Adrenal gland (tissue), 12 donors: ENCODE measurements around the gene SETBP1. TPM values are rescaled to one million over a fixed set of nuclear protein-coding genes. Genes with fewer than 3 reads are reported as not detected.

Experiments
- DNase-seq, 7 donors: peaks; one replicate each; pipeline ENCODE4 v3.0.0-alpha.2; 2019 to 2020
- H3K27ac ChIP-seq, 5 donors: fragments of 200-600 bp; sonication (generic) in 4 of 5; 1 replicate in 3 of 5; 2 replicates in 2 of 5; pipeline versions ENCODE4 v1.5.1 to v1.8.0; 2016 to 2020; ENCODE audit warnings: mild to moderate bottlenecking in 1 of 5
- H3K27me3 ChIP-seq: fragments of 200-600 bp; 2 replicates; pipeline ENCODE4 v1.8.0; 2021
- H3K36me3 ChIP-seq, 2 donors: fragments of 200-600 bp; replicated peaks in 1 of 2; 1 replicate in 1 of 2; 2 replicates in 1 of 2; pipeline versions ENCODE4 v1.5.1 to v1.8.0; 2018 to 2022
- H3K4me1 ChIP-seq, 2 donors: fragments of 200-600 bp; replicated peaks in 1 of 2; 1 replicate in 1 of 2; 2 replicates in 1 of 2; pipeline versions ENCODE4 v1.5.1 to v1.8.0; 2018 to 2021
- H3K4me3 ChIP-seq, 4 donors: fragments of 200-600 bp; sonication (generic) in 3 of 4; one replicate each; pipeline ENCODE4 v1.5.1; 2016 to 2018
- H3K9me3 ChIP-seq, 3 donors: fragments of 200-600 bp; sonication (generic) in 1 of 3; replicated peaks in 1 of 3; 1 replicate in 2 of 3; 2 replicates in 1 of 3; pipeline versions ENCODE4 v1.5.1 to v1.8.0; 2016 to 2021
- CTCF ChIP-seq, 6 experiments: fragments of 450-650 bp in 4 of 6; fragments of 200-600 bp in 2 of 6; sonication (generic) in 1 of 6; IDR thresholded peaks; 1 replicate in 5 of 6; 2 replicates in 1 of 6; pipeline versions ENCODE4 v1.5.1 to v1.8.0; 2016 to 2021; ENCODE audit warnings: antibody characterized with exemption in 6 of 6, mild to moderate bottlenecking in 2 of 6, moderate library complexity in 1 of 6
- POLR2A ChIP-seq, 2 donors: fragments of 450-650 bp; IDR thresholded peaks; one replicate each; pipeline ENCODE4 v1.6.1; 2017; ENCODE audit warnings: antibody characterized with exemption in 2 of 2, mild to moderate bottlenecking in 2 of 2, moderate library complexity in 1 of 2
- WGBS, 4 donors: extraction: QIAGEN DNeasy Blood & Tissue Kit in 2 of 4; methylation state at CpG; one replicate each; pipeline versions ENCODE4 v1.1.5 to v1.1.7; 2013 to 2017; 5-methylcytosine and 5-hydroxymethylcytosine counted together
- intact Hi-C, 2 donors: fragments of 100-400 bp; cut with DNase I; formaldehyde crosslinking; loops; one replicate each; pipeline versions ENCODE4 v1.14.1 to v1.15.0; 2022 to 2023
- polyA plus RNA-seq, 3 donors: library from polyadenylated mRNA; stranded (reverse); fragments of 200-250 nt in 2 of 3; fragments of 350-450 nt in 1 of 3; fragmentation: Illumina TruSeq in 1 of 3; extraction: RNeasy Lipid Tissue Mini Kit (QIAGEN cat#74804) in 1 of 3; gene quantifications; one replicate each; pipeline ENCODE4 v1.2.3, GENCODE V29; 2013 to 2014
- total RNA-seq, 9 donors: library from RNA; depleted of rRNA in 4 of 9; stranded (reverse); fragments of >200 nt in 4 of 9; fragments of 120-200 nt in 1 of 9; fragmentation: NEBNext Ultra II Directional in 1 of 9; extraction: Animal tissue kit (Norgen Biotek cat#: 25700) in 1 of 9; gene quantifications; one replicate each; pipeline versions ENCODE4 v1.1.0 to v1.2.4, GENCODE V29; 2013 to 2023
- donor health status: healthy with polysubstance abuse.
- donor health status: Bipolar disorder and iron deficiency.
- donor health status: DM: yes; HTN: yes; CAD: no.
- donor health status: DM: no; HTN: no; CAD: no.
- donor health status: DM: no; HTN: no; CAD: no.
- donor health status: DM: yes; HTN: yes; CAD: no.

SETBP1 gene
- total and polyA plus RNA-seq, 12 donors: 1.2 to 18.0 (median 9.4) TPM

GRCh38 chr18:44742126-44742525 lies 61.4 kb downstream of the SETBP1 start:
- no peaks in the 10 kb centered on the region for H3K36me3 ChIP-seq
- no peaks in the 10 kb centered on the region for H3K9me3 ChIP-seq
- H3K27me3 ChIP-seq: peaks cover 5% of the 10 kb centered on the region
- intact Hi-C loops: no loop called here
- H3K4me3 ChIP-seq: no peak overlapping the region
- H3K27ac ChIP-seq: peak overlapping the region in 2 of 5 donors; percentile 49 to 57
- WGBS, 4 donors: 88 to 98% (median 96%) methylated on average over 3 of the region's 3 CpGs
- H3K4me1 ChIP-seq: peaks cover 0 to 20% of the 10 kb centered on the region in 2 donors
- TF ChIP-seq POLR2A (IDR thresholded peaks at IDR 0.05): no peak
- TF ChIP-seq CTCF (IDR thresholded peaks at IDR 0.05): no peak
- DNase-seq: no peak

GRCh38 chr18:44742718-44743311 lies 62.1 kb downstream of the SETBP1 start:
- intact Hi-C loops: no loop called here
- peak; percentile 17 to 86 (median 36) for DNase-seq
- Histone ChIP-seq H3K27me3 (peaks cover 5% of the 10 kb centered on the region), H3K4me1 (peaks cover 0 to 20% of the 10 kb centered on the region in 2 donors), H3K9me3 (no peaks in the 10 kb centered on the region), H3K4me3 (no peak overlapping the region), H3K36me3 (no peaks in the 10 kb centered on the region), H3K27ac (peak overlapping the region in 2 of 5 donors; percentile 49 to 57)
- WGBS, 4 donors: 36 to 53% (median 44%) methylated on average over 3 of the region's 3 CpGs
- TF ChIP-seq CTCF (IDR thresholded peaks at IDR 0.05): no peak
- TF ChIP-seq POLR2A (IDR thresholded peaks at IDR 0.05): no peak

DNA sequence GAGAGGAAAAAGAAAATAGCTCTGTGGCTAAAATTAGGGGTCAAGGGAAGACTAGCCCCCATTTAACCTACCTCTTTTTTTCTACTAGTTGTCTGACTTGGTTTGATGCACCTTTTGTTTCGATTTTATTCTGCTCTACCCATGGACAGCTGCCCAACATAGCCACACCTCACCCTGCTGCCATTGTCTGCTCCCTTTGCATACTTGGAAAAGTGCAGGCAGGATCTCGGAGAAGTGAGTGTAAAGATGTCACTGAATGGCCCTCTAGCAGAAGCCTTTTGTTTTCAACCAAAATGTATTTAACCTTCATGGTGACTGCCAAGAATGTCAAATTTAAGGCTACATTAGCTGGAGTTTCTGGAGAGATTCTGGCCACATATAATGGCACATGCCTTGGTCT lies 62.9 kb downstream of the SETBP1 start:
- H3K27me3 ChIP-seq: peaks cover 5% of the 10 kb centered on the region
- intact Hi-C loops: no loop called here
- TF ChIP-seq POLR2A (IDR thresholded peaks at IDR 0.05): no peak
- no peak for TF ChIP-seq CTCF (IDR thresholded peaks at IDR 0.05)
- no peak for DNase-seq
- H3K4me1 ChIP-seq: peaks cover 0 to 20% of the 10 kb centered on the region in 2 donors
- no peaks in the 10 kb centered on the region for H3K9me3 ChIP-seq
- no peak overlapping the region for H3K4me3 ChIP-seq
- H3K36me3 ChIP-seq: no peaks in the 10 kb centered on the region
- H3K27ac ChIP-seq: no peak overlapping the region
- 68 to 79% (median 75%) methylated on average over 2 of the region's 2 CpGs for WGBS, 4 donors

- WGBS, 4 donors: 33 to 67% (median 49%) methylated on average over 29 to 50 of the region's 50 CpGs
- H3K36me3 ChIP-seq: no peaks in the 10 kb centered on the region
- H3K4me1 ChIP-seq: peaks cover 0 to 20% of the 10 kb centered on the region in 2 donors
- TF ChIP-seq CTCF (IDR thresholded peaks at IDR 0.05) (no peak), POLR2A (IDR thresholded peaks at IDR 0.05) (no peak)
- no peak overlapping the region for H3K27ac ChIP-seq
- peaks cover 5% of the 10 kb centered on the region for H3K27me3 ChIP-seq
- peak in 5 of 7 donors; percentile 16 to 71 (median 27) for DNase-seq
- no peaks in the 10 kb centered on the region for H3K9me3 ChIP-seq
- intact Hi-C loops: no loop called here
- no peak overlapping the region for H3K4me3 ChIP-seq
These were observed 63.8 kb downstream of the SETBP1 start for GRCh38 chr18:44744161-44745121.
